GM23248 (cell line): Measurements from ENCODE around the gene LHCGR.

Experiments used
- EZH2 ChIP-seq: fragments of 200-600 bp; sonication (generic); IDR thresholded peaks from 2 replicates; pipeline ENCODE4 v1.6.1; 2018; ENCODE audit warnings: antibody characterized with exemption, mild to moderate bottlenecking; ENCODE audit not compliant: insufficient read depth, poor library complexity, severe bottlenecking
- EZH2phosphoT487 ChIP-seq: fragments of 200-600 bp; sonication (generic); IDR thresholded peaks from 2 replicates; pipeline ENCODE4 v1.6.1; 2018; ENCODE audit warnings: antibody characterized with exemption, moderate library complexity, mild to moderate bottlenecking, low read depth; ENCODE audit not compliant: insufficient read depth

DNA sequence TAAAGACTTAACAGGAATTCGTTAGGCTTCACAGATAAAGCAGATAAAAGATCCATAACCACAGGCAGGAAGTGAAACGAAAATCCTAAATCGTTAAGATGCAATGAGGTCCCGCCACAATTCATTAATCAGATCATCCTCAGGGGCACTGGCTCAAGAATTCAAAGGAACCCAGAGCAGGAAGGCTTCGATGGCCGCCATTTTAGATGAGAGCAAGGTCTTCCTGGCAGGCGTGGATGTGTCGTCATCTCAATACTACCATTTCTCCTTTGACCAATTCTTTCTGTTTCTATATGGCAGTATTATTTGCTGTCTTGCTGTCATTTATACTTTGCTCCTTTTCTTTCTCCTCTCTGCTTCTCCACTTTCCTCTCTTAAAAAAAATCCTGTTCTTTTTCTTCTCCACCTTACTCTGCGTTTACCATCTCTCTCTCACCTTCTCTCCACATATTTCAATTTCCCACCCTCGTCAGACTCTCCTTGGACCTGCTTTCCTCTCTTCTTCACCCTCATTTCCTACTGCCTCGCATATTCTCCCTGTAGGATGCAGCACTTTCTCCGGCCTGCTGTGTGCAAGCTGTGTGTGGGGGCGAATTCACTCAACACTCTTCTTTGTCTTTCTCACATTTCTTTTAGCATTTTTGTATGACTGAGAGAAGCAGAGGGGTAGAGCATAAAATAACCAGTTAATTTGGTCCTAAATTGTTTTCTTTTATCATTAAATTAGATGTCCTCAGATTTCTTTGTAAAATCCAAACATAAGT, 35.1 kb upstream of the LHCGR start:
- TF ChIP-seq EZH2 (no peak), EZH2phosphoT487 (no peak)
